NB4 (cell line): ENCODE data around the gene ANKRD13B.

ENCODE experiments used
- CTCF ChIP-seq: IDR thresholded peaks from one replicate; pipeline ENCODE4 v1.5.1; 2012; ENCODE audit warnings: low read depth, low read length
- POLR2A ChIP-seq: IDR thresholded peaks from 2 replicates; pipeline ENCODE4 v1.6.1; 2011; ENCODE audit warnings: mild to moderate bottlenecking; ENCODE audit not compliant: insufficient read length; ENCODE audit errors: extremely low read depth
- TF ChIP-seq, protein P1 (sequence below): IDR thresholded peaks from 2 replicates; pipeline ENCODE4 v1.6.1; 2011; ENCODE audit warnings: low read depth, low read length

DNA sequence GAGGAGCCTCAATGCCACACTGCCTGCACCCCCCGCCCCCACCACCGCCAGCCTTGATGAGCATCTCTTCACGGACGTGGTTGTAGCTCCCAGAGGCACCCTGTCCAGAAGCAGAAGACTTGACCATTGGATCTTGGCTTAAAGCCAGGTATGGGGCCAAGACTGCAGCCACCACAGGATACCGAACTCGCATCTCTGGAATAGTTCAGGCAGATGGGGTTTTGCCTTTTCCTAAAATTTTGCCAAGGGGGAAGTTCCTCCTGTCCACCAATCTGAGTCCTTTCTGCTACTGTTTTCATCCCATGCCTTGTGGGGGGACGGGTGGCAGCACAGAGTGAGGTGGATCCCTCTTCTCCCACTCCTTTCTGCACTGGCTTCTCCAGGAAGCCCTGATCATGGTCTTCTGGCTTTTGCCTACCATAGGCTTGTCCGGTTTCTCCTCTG, 28.8 kb downstream of the ANKRD13B start:
- no peak for TF ChIP-seq CTCF
- no peak for TF ChIP-seq POLR2A
- TF ChIP-seq, protein P1, sequence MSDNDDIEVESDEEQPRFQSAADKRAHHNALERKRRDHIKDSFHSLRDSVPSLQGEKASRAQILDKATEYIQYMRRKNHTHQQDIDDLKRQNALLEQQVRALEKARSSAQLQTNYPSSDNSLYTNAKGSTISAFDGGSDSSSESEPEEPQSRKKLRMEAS: no peak
